GM12878 (cell line): Measurements from ENCODE around the gene ELAPOR2. TPM values are rescaled to one million over a fixed set of nuclear protein-coding genes. Genes with fewer than 3 reads are reported as not detected.
A peak's percentile ranks its signal among the peaks of the same experiment; 100 is the strongest.

Experiments
- ATAC-seq: fragments of 200-7000 bp; cut with Tn5 transposase; 3 replicates; pipeline ENCODE4 v1.9.1; 2020; ENCODE audit warnings: mild to moderate bottlenecking, moderate library complexity
- BruUV-seq: library from RNA; stranded (reverse); fragments of 400-500 nt; replicated peaks from 2 replicates; lab custom pipeline; 2021; lab: Mats Ljungman, UMichigan
- CTCF ChIA-PET: fragments of 300-600 bp; sonication (Branson Sonifier 250); formaldehyde crosslinking; extraction: SDS; loops from one replicate; lab custom pipeline; 2021; ENCODE audit warnings: inconsistent platforms; lab: Yijun Ruan, JAX
- POLR2A ChIA-PET: fragments of 350-600 bp; formaldehyde crosslinking; extraction: SDS; loops from one replicate; lab custom pipeline; 2021; ENCODE audit warnings: inconsistent platforms; lab: Charles Lee
- RAD21 ChIA-PET: fragments of 300-600 bp; sonication (Branson Sonifier 250); formaldehyde crosslinking; loops from one replicate; lab custom pipeline; 2023; ENCODE audit warnings: antibody characterized with exemption; ENCODE audit not compliant: unreplicated experiment; lab: Charles Lee
- SMC1A ChIA-PET: fragments of 300-600 bp; sonication (Branson Sonifier 250); formaldehyde crosslinking; loops from one replicate; lab custom pipeline; 2023; ENCODE audit not compliant: unreplicated experiment, uncharacterized antibody; lab: Charles Lee
- DNase-seq: peaks from one replicate; pipeline ENCODE4 v3.0.0-alpha.2; 2011; ENCODE audit warnings: low read depth, low spot score
- FAIRE-seq: peaks from 3 replicates; lab custom pipeline; 2011; peaks lifted over from hg19 to GRCh38; lab: Jason Lieb, UNC
- H2AFZ ChIP-seq: 2 replicates; pipeline ENCODE4 v1.6.0; 2011; ENCODE audit warnings: low read depth, low read length, control low read depth; ENCODE audit not compliant: control insufficient read depth
- H3K27ac ChIP-seq: 2 replicates; pipeline ENCODE4 v1.5.1; 2011; ENCODE audit warnings: control low read depth; ENCODE audit not compliant: control insufficient read depth, insufficient read depth
- H3K27me3 ChIP-seq, 2 experiments: replicated peaks in 1 of 2; 2 replicates each; pipeline versions ENCODE4 v1.6.0 to v1.6.1; 2011; ENCODE audit warnings: low read length in 1 of 2; ENCODE audit not compliant: control insufficient read depth in 2 of 2, insufficient read depth in 2 of 2
- H3K36me3 ChIP-seq, 2 experiments: 2 replicates each; pipeline ENCODE4 v1.5.1; 2011; ENCODE audit warnings: low read length in 1 of 2; ENCODE audit not compliant: control insufficient read depth in 2 of 2, insufficient read depth in 2 of 2
- H3K4me1 ChIP-seq: 2 replicates; pipeline ENCODE4 v1.6.1; 2011; ENCODE audit warnings: mild to moderate bottlenecking, low read length, moderate library complexity, mixed read lengths; ENCODE audit not compliant: control insufficient read depth, insufficient read depth
- H3K4me2 ChIP-seq: 2 replicates; pipeline ENCODE4 v1.6.0; 2011; ENCODE audit warnings: control low read depth; ENCODE audit not compliant: control insufficient read depth, insufficient read depth
- H3K4me3 ChIP-seq: fragments of 200-600 bp; sonication (generic); 2 replicates; pipeline ENCODE4 v1.5.1; 2016
- H3K79me2 ChIP-seq: 2 replicates; pipeline ENCODE4 v1.6.0; 2011; ENCODE audit warnings: low read length; ENCODE audit not compliant: control insufficient read depth, insufficient read depth
- H3K9ac ChIP-seq: 2 replicates; pipeline ENCODE4 v1.8.0; 2011; ENCODE audit warnings: low read length, control low read depth, mixed read lengths; ENCODE audit not compliant: control insufficient read depth, insufficient read depth
- H3K9me3 ChIP-seq: replicated peaks from 3 replicates; pipeline ENCODE4 v1.5.1; 2011; ENCODE audit warnings: mild to moderate bottlenecking, low read length; ENCODE audit not compliant: control insufficient read depth, insufficient read depth
- H4K20me1 ChIP-seq: 2 replicates; pipeline ENCODE4 v1.6.0; 2011; ENCODE audit not compliant: control insufficient read depth, insufficient read depth
- BCL3 ChIP-seq: IDR thresholded peaks from 2 replicates; pipeline ENCODE4 v1.6.1; 2011; ENCODE audit warnings: borderline replicate concordance, low read depth, mild to moderate bottlenecking, moderate library complexity, low read length; ENCODE audit not compliant: insufficient read depth, poor library complexity, severe bottlenecking
- CEBPZ ChIP-seq: fragments of 150-350 bp; IDR thresholded peaks from 2 replicates; pipeline ENCODE4 v1.6.1; 2016; ENCODE audit warnings: low read depth, low read length
- NFYA ChIP-seq: IDR thresholded peaks from 2 replicates; pipeline ENCODE4 v1.6.1; 2011; ENCODE audit warnings: low read depth, mild to moderate bottlenecking, low read length, improper control_type of control experiment, borderline replicate concordance
- POLR2AphosphoS5 ChIP-seq: IDR thresholded peaks from 2 replicates; pipeline ENCODE4 v1.6.1; 2011; ENCODE audit warnings: mild to moderate bottlenecking, low read length, inconsistent platforms
- SIX5 ChIP-seq: IDR thresholded peaks from 2 replicates; pipeline ENCODE4 v1.6.1; 2011; ENCODE audit warnings: mild to moderate bottlenecking, low read depth, low read length, moderate library complexity; ENCODE audit not compliant: severe bottlenecking
- SP1 ChIP-seq: IDR thresholded peaks from one replicate; pipeline ENCODE4 v1.6.1; 2011; ENCODE audit warnings: low read depth, low read length
- SUPT20H ChIP-seq: IDR thresholded peaks from 2 replicates; pipeline ENCODE4 v1.6.1; 2011; ENCODE audit warnings: low read depth, mild to moderate bottlenecking, low read length, moderate library complexity, borderline replicate concordance; ENCODE audit not compliant: control insufficient read depth
- SUZ12 ChIP-seq: fragments of 200-600 bp; sonication (generic); IDR thresholded peaks from one replicate; pipeline ENCODE4 v1.6.1; 2018; ENCODE audit warnings: antibody characterized with exemption, mild to moderate bottlenecking; ENCODE audit not compliant: unreplicated experiment
- YY1 ChIP-seq: IDR thresholded peaks from 2 replicates; pipeline ENCODE4 v1.6.1; 2011; ENCODE audit warnings: low read depth, mild to moderate bottlenecking, low read length
- WGBS: methylation state at CpG from one replicate; pipeline ENCODE4 v1.1.6; 2016; ENCODE audit warnings: low lambda C conversion rate; ENCODE audit not compliant: insufficient replicate concordance, insufficient coverage; ENCODE audit errors: missing lambda C conversion rate; 5-methylcytosine and 5-hydroxymethylcytosine counted together
- in situ Hi-C: fragments of 300-500 bp; cut with MboI; formaldehyde crosslinking; loops from 9 replicates; pipeline ENCODE4 v1.14.3; 2018; ENCODE audit warnings: mixed read lengths
- intact Hi-C: fragments of 100-400 bp; cut with micrococcal nuclease; formaldehyde crosslinking; loops from one replicate; pipeline ENCODE4 v1.14.2; 2022; ENCODE audit not compliant: unreplicated experiment
- polyA plus RNA-seq, 11 experiments: library from polyadenylated mRNA; depleted of rRNA in 4 of 11; unstranded in 6 of 11; stranded (reverse) in 5 of 11; fragments of >200 nt; fragmentation: Nextera tagmentation in 4 of 11; fragmentation: Illumina TruSeq in 1 of 11; extraction: Ambion mirVana in 4 of 11; extraction: Trizol in 1 of 11; gene quantifications; 1 replicate in 1 of 11; 2 replicates in 10 of 11; pipeline versions ENCODE4 v1.2.1 to v1.2.3, GENCODE V29; 2011 to 2016; ENCODE audit warnings: inconsistent platforms in 2 of 11, missing spikeins in 2 of 11, low read depth in 1 of 11
- total RNA-seq, 4 experiments: library from RNA; depleted of rRNA in 3 of 4; stranded (reverse); fragments of >200 nt in 3 of 4; fragmentation: Illumina TruSeq in 1 of 4; extraction: Trizol in 1 of 4; gene quantifications; 2 replicates each; pipeline versions ENCODE4 v1.2.1 to v1.2.3, GENCODE V29; 2013 to 2021

Gene ELAPOR2
- total and polyA plus RNA-seq, 10 of the 15 experiments (the other 5 are each of a cell fraction or from before 2014, with no cell fraction given): 0.12 to 7.1 (median 3.8) TPM

- no peak overlapping the region for H3K4me2 ChIP-seq
- ChIA-PET CTCF (no interaction called here), RAD21 (no interaction called here), SMC1A (no interaction called here), POLR2A (no interaction called here)
- no peak overlapping the region for H3K27ac ChIP-seq
- ATAC-seq (no peak), DNase-seq (no peak), FAIRE-seq (no peak)
- no peak overlapping the region for H3K4me3 ChIP-seq
- no peaks in the 10 kb centered on the region for H3K27me3 ChIP-seq
- no peaks in the 10 kb centered on the region for H4K20me1 ChIP-seq
- no peak for TF ChIP-seq POLR2AphosphoS5
- TF ChIP-seq CEBPZ: no peak
- no peaks in the 10 kb centered on the region for H3K79me2 ChIP-seq
- no TSS peak for BruUV-seq
- H3K9me3 ChIP-seq: no peaks in the 10 kb centered on the region
- in situ Hi-C loops (no loop called here), intact Hi-C loops (no loop called here)
- no peak overlapping the region for H2AFZ ChIP-seq
- no peaks in the 10 kb centered on the region for H3K36me3 ChIP-seq
- no peaks in the 10 kb centered on the region for H3K4me1 ChIP-seq
- no peak overlapping the region for H3K9ac ChIP-seq
These were observed 8.3 kb upstream of the ELAPOR2 start for GRCh38 chr7:87067788-87068187.

- no peaks in the 10 kb centered on the region; a peak in 1 of 4 replicates for H3K27me3 ChIP-seq
- 96% methylated on average over 2 of the region's 2 CpGs for WGBS
- peak overlapping the region; percentile 74 for H3K9ac ChIP-seq
- ChIA-PET RAD21 (no interaction called here), POLR2A (no interaction called here), CTCF (interaction anchor here (1.4 kb wide), 1 partner anchor 176 kb away, joined by 3 read pairs; no protein-coding TSS in a partner anchor), SMC1A (no interaction called here)
- intact Hi-C loops: loop anchor here (2.0 kb wide), 1 partner anchor 85 kb away; no protein-coding TSS in a partner anchor
- DNase-seq: no peak
- peak overlapping the region; percentile 27; the same call in 1 of the 2 replicates for H3K27ac ChIP-seq
- peak overlapping the region; percentile 63 for H3K4me3 ChIP-seq
- ATAC-seq: no peak
- no peaks in the 10 kb centered on the region for H3K9me3 ChIP-seq
- H3K79me2 ChIP-seq: no peaks in the 10 kb centered on the region
- BruUV-seq: no TSS peak
- in situ Hi-C loops: no loop called here
- H3K4me1 ChIP-seq: no peaks in the 10 kb centered on the region
- H3K36me3 ChIP-seq: no peaks in the 10 kb centered on the region
- peak overlapping the region; percentile 94 for H3K4me2 ChIP-seq
- no peak for FAIRE-seq
- peak overlapping the region; percentile 97 for H2AFZ ChIP-seq
- H4K20me1 ChIP-seq: no peaks in the 10 kb centered on the region
- TF ChIP-seq YY1 (no peak), BCL3 (no peak), CEBPZ (no peak), SUZ12 (no peak), SP1 (no peak), NFYA (no peak), SIX5 (no peak), SUPT20H (no peak)
These were observed 759 bp upstream of the ELAPOR2 start for GRCh38 chr7:87060288-87060537.
